SU-DHL-6 (cell line): ENCODE measurements around the gene KRTAP4-3.

ENCODE experiments used
- H2AFZ ChIP-seq: fragments of 200-600 bp; sonication (generic); 2 replicates; pipeline ENCODE4 v1.6.1; 2014; ENCODE audit warnings: low read depth, mild to moderate bottlenecking, moderate library complexity, mixed read lengths, antibody characterized with exemption, low read length; ENCODE audit not compliant: severe bottlenecking
- H3F3A ChIP-seq: fragments of 200-600 bp; shearing (Covaris generic); 2 replicates; pipeline ENCODE4 v1.6.0; 2016; ENCODE audit warnings: antibody characterized with exemption, mild to moderate bottlenecking; ENCODE audit not compliant: insufficient read depth
- H3K27ac ChIP-seq: fragments of 200-600 bp; sonication (generic); 2 replicates; pipeline ENCODE4 v1.5.1; 2016; ENCODE audit warnings: low read depth, mild to moderate bottlenecking, low read length, moderate library complexity, mixed read lengths
- H3K27me3 ChIP-seq: fragments of 200-600 bp; sonication (generic), shearing (Covaris generic); 2 replicates; pipeline ENCODE4 v1.6.0; 2014; ENCODE audit warnings: mild to moderate bottlenecking, low read length
- H3K36me3 ChIP-seq: fragments of 200-600 bp; sonication (generic); 2 replicates; pipeline ENCODE4 v1.6.1; 2014; ENCODE audit warnings: mild to moderate bottlenecking, low read length, mixed read lengths
- H3K4me2 ChIP-seq: fragments of 300-600, 200-600 bp; shearing (Covaris generic), sonication (generic); 2 replicates; pipeline ENCODE4 v1.6.0; 2014; ENCODE audit warnings: low read length, low read depth, mild to moderate bottlenecking; ENCODE audit not compliant: poor library complexity, severe bottlenecking
- H3K4me3 ChIP-seq: fragments of 200-600 bp; sonication (generic); 2 replicates; pipeline ENCODE4 v1.5.1; 2014; ENCODE audit warnings: antibody characterized with exemption, low read length, mild to moderate bottlenecking, mixed read lengths; ENCODE audit not compliant: insufficient read depth, poor library complexity, severe bottlenecking
- H3K79me2 ChIP-seq: fragments of 200-600 bp; sonication (generic); 2 replicates; pipeline ENCODE4 v1.6.1; 2014; ENCODE audit warnings: mild to moderate bottlenecking, low read length, moderate library complexity; ENCODE audit not compliant: insufficient read depth
- H3K9ac ChIP-seq: fragments of 200-600 bp; sonication (generic); 2 replicates; pipeline ENCODE4 v1.7.0; 2014; ENCODE audit warnings: mild to moderate bottlenecking, low read length
- H3K9me2 ChIP-seq: fragments of 200-600 bp; sonication (generic); replicated peaks from 2 replicates; pipeline ENCODE4 v1.6.1; 2014; ENCODE audit warnings: low read length; ENCODE audit not compliant: insufficient read depth
- H3K9me3 ChIP-seq: fragments of 200-600 bp; sonication (generic); 2 replicates; pipeline ENCODE4 v1.6.1; 2014; ENCODE audit warnings: low read length, mixed read lengths; ENCODE audit not compliant: insufficient read depth
- H4K20me1 ChIP-seq: fragments of 200-600 bp; sonication (generic); 2 replicates; pipeline ENCODE4 v1.6.1; 2014; ENCODE audit warnings: low read depth, mild to moderate bottlenecking, antibody characterized with exemption, low read length, moderate library complexity, mixed read lengths
- EZH2phosphoT487 ChIP-seq: fragments of 200-600 bp; sonication (generic), shearing (Covaris generic); conservative IDR thresholded peaks from 2 replicates; pipeline ENCODE4 v1.6.1; 2018; ENCODE audit warnings: mild to moderate bottlenecking, antibody characterized with exemption, low read length, moderate library complexity, mixed read lengths
- TF ChIP-seq, protein P1 (sequence below): fragments of 200-600 bp; sonication (generic); IDR thresholded peaks from one replicate; pipeline ENCODE4 v1.5.1; 2017; ENCODE audit warnings: antibody characterized with exemption, mild to moderate bottlenecking, low read length, moderate library complexity; ENCODE audit not compliant: insufficient read depth, poor library complexity, severe bottlenecking

KRTAP4-3 gene

DNA sequence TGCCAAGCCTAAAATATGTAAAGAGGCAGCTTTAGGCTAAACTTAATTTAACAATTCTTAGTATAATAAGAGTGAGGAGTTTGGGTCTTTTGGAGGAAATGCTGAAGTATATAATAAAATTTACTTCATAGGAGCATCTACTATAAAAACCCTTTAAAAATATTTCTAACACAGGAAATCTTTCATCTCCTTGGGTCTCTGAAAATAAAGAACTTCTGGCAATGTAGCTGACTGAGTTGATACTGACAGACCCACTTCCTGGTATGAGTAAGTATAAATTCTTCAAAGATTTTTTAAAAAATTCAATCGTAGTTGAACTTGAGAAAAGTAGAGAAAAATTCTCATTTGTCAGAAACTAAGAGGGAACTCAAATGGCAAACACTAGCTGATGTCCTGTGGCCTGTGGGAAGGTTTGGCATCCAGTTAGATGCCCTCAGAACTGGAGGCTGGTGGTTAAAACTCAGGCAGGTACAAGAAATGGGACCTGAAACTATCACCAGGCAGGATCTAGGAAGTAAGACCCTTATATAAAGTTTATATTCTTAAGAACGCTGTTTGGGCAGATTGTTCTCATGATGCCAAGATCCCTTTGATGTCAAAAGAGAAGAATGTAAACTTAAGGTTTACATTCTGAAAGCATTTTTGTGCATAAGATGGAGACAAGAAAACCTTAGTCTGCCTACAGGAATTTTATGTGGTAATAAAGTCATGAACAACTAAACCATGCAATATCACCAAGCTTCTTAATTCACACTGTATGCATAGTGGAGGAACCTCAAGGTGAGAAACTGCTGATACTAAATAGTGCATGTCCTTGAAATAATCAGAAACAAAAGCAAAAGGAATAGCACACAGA, 33.9 kb downstream of the KRTAP4-3 start:
- Histone ChIP-seq H3K9me3 (no peaks in the 10 kb centered on the region), H3K9ac (no peak overlapping the region), H3K27ac (no peak overlapping the region), H3K9me2 (no peaks in the 10 kb centered on the region), H3F3A (no peaks in the 10 kb centered on the region), H2AFZ (no peak overlapping the region), H3K79me2 (no peaks in the 10 kb centered on the region), H3K4me2 (no peak overlapping the region), H3K27me3 (no peaks in the 10 kb centered on the region), H3K4me3 (no peak overlapping the region), H4K20me1 (no peaks in the 10 kb centered on the region), H3K36me3 (no peaks in the 10 kb centered on the region)
- TF ChIP-seq EZH2phosphoT487 = no peak
- TF ChIP-seq, protein P1, sequence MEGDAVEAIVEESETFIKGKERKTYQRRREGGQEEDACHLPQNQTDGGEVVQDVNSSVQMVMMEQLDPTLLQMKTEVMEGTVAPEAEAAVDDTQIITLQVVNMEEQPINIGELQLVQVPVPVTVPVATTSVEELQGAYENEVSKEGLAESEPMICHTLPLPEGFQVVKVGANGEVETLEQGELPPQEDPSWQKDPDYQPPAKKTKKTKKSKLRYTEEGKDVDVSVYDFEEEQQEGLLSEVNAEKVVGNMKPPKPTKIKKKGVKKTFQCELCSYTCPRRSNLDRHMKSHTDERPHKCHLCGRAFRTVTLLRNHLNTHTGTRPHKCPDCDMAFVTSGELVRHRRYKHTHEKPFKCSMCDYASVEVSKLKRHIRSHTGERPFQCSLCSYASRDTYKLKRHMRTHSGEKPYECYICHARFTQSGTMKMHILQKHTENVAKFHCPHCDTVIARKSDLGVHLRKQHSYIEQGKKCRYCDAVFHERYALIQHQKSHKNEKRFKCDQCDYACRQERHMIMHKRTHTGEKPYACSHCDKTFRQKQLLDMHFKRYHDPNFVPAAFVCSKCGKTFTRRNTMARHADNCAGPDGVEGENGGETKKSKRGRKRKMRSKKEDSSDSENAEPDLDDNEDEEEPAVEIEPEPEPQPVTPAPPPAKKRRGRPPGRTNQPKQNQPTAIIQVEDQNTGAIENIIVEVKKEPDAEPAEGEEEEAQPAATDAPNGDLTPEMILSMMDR = no peak

DNA sequence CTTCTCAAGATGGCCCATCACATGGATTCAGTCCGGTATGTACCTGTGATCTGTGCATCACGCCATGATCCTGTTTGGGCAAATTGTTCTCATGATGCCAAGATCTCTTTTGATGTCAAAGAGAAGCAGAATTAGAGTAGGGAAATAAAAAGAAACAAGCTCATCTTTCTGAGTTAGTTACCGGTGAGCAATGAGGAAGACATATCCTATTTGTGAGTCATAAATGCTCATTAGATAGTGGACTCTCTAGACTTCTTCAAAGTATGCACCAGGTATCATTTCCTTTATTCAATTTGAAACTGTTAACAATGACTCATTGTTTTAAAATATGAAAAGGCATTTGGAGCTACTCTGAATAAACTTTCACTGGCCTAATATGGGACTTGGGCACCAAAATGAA, 36.0 kb downstream of the KRTAP4-3 start:
- no peaks in the 10 kb centered on the region for H3K27me3 ChIP-seq
- no peak overlapping the region for H2AFZ ChIP-seq
- H3K9ac ChIP-seq = no peak overlapping the region
- no peaks in the 10 kb centered on the region for H3K36me3 ChIP-seq
- H3K9me2 ChIP-seq = no peaks in the 10 kb centered on the region
- TF ChIP-seq EZH2phosphoT487 = no peak
- TF ChIP-seq, protein P1 = no peak
- no peak overlapping the region for H3K4me2 ChIP-seq
- no peaks in the 10 kb centered on the region for H3K9me3 ChIP-seq
- no peaks in the 10 kb centered on the region for H3F3A ChIP-seq
- no peaks in the 10 kb centered on the region for H4K20me1 ChIP-seq
- H3K27ac ChIP-seq = no peak overlapping the region
- no peaks in the 10 kb centered on the region for H3K79me2 ChIP-seq
- no peak overlapping the region for H3K4me3 ChIP-seq

DNA sequence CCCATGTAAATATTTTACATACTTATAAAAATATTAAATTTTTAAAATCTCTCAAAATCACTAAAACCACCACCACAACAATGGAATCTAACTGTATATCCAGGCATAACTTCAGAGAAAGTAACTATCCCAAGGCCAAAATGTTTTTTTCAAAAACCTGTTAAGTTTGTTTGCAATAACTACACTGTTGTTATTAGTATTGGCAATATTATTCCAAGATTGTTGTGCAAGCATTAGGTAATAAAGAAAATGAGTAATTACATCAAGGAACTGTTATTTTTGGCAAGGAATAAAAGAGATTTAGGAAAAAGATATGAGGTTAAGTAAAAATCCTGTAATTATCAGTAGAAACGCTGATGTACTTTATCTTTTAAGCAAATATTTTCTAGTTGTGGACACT, 40.6 kb downstream of the KRTAP4-3 start:
- Histone ChIP-seq H3K27ac (no peak overlapping the region), H4K20me1 (no peaks in the 10 kb centered on the region), H2AFZ (no peak overlapping the region), H3K9me3 (0 out of 2 replicates have a peak, but pooled peaks cover under 1% of the 10 kb centered on the region), H3K4me3 (no peak overlapping the region), H3K4me2 (no peak overlapping the region), H3K9ac (no peak overlapping the region), H3K9me2 (no peaks in the 10 kb centered on the region), H3K79me2 (no peaks in the 10 kb centered on the region), H3K36me3 (no peaks in the 10 kb centered on the region), H3F3A (no peaks in the 10 kb centered on the region), H3K27me3 (no peaks in the 10 kb centered on the region)
- no peak for TF ChIP-seq EZH2phosphoT487
- TF ChIP-seq, protein P1 = no peak
